DMS 273 (cell line): ENCODE data around the gene FBXO40.

Experiments used
- DNase-seq: peaks from one replicate; lab custom pipeline; 2025; ENCODE audit not compliant: unreplicated experiment; lab: John Stamatoyannopoulos, UW

FBXO40 gene

GRCh38 chr3:121661376-121661775 is 68.2 kb downstream of the FBXO40 start:
- DNase-seq, result no peak

- no peak for DNase-seq
These were observed 69.6 kb downstream of the FBXO40 start for GRCh38 chr3:121662742-121663141.

- no peak for DNase-seq
These were observed 70.1 kb downstream of the FBXO40 start for GRCh38 chr3:121663171-121663847.

GRCh38 chr3:121665488-121665887 is 72.3 kb downstream of the FBXO40 start:
- no peak for DNase-seq

- DNase-seq, result no peak
These were observed 74.2 kb downstream of the FBXO40 start for GRCh38 chr3:121667333-121667732.

GRCh38 chr3:121670676-121671075 is 77.5 kb downstream of the FBXO40 start:
- no peak for DNase-seq

GRCh38 chr3:121677141-121677540 is 84.0 kb downstream of the FBXO40 start:
- no peak for DNase-seq
